ENCODE measurements around the gene SCYGR1.

DNA sequence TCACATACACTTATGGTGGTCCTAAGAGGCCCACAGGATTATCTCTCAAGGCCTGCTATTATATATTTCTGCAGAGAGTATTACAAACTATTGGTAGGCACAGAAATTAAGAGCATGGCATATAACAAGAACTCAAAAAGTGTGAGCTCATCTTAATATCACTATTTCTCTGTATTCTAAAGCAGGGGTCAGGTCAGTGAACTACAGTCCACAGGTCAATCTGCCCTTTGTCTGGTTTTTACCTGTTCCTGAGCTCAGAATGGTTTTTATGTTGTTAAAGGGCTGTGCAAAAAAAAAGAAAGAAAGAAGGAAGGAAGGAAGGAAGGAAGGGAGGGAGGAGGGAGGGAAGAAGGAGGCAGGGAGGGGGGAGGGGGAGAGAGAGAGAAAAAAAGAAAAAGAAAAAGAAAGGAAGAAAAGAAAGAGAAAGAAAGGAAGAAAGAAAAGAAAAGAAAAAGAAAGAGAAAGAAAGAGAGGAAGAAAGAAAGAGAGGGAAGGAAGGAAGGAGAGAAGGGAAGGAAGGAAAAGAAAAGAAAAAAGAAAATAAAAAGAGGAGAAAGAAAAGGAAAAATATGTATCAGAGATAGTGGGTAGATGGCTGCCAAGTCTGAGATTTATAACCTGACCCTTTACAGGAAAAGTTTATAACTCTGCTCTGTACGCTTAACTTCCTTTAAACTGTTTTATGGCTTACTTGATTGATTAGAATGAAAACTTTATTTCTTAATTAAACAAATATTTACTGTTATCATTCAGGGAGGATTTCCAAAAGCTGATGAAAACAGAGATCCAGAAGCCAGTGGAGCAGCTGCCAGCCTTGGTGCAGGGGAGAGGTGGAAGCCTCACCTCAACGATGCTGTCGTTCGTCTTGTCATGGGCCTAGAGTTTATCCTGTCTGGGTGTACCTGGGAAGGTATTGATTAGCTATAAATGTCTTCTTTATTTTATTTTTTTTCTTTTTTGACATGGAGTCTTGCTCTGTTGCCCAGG lies 11.2 kb upstream of the SCYGR1 start:
- TF ChIP-seq, protein P1, sequence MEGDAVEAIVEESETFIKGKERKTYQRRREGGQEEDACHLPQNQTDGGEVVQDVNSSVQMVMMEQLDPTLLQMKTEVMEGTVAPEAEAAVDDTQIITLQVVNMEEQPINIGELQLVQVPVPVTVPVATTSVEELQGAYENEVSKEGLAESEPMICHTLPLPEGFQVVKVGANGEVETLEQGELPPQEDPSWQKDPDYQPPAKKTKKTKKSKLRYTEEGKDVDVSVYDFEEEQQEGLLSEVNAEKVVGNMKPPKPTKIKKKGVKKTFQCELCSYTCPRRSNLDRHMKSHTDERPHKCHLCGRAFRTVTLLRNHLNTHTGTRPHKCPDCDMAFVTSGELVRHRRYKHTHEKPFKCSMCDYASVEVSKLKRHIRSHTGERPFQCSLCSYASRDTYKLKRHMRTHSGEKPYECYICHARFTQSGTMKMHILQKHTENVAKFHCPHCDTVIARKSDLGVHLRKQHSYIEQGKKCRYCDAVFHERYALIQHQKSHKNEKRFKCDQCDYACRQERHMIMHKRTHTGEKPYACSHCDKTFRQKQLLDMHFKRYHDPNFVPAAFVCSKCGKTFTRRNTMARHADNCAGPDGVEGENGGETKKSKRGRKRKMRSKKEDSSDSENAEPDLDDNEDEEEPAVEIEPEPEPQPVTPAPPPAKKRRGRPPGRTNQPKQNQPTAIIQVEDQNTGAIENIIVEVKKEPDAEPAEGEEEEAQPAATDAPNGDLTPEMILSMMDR (conservative IDR thresholded peaks at IDR 0.05) = no peak
- no peak for TF ChIP-seq EZH2 (IDR thresholded peaks at IDR 0.05; ENCODE audit: low read depth)

Measured in PC-9 (cell line).